SU-DHL-6 (cell line): ENCODE results near the gene DUSP28.

Experiments
- EZH2phosphoT487 ChIP-seq: fragments of 200-600 bp; sonication (generic), shearing (Covaris generic); conservative IDR thresholded peaks from 2 replicates; pipeline ENCODE4 v1.6.1; 2018; ENCODE audit warnings: mild to moderate bottlenecking, antibody characterized with exemption, low read length, moderate library complexity, mixed read lengths
- TF ChIP-seq, protein P1 (sequence below): fragments of 200-600 bp; sonication (generic); IDR thresholded peaks from one replicate; pipeline ENCODE4 v1.5.1; 2017; ENCODE audit warnings: antibody characterized with exemption, mild to moderate bottlenecking, low read length, moderate library complexity; ENCODE audit not compliant: insufficient read depth, poor library complexity, severe bottlenecking

DNA sequence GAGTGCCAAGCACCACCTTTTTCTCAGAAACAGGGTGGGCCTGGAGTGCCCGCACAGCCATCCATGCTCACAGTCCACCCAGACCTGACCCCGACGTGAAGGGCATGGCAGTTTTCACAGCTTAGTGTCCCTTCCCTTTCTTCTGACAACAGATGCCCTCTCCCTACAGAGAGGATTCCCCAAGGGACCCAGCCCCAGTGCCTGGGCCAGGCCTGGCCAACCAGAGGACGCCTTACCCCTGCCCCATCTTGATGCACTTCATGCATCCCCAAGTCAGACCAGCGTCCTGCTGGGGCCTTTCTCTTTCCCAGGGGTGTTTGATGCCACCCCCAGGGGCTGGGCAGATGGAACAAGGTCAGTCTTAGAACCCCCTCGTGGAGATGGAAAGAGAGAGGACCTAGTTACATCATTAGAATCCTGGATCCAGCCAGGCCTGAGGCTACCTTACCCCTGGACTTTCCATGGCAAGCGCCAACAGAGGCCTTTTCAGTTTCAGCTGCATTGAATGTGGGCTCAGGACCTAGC, 6.1 kb upstream of the DUSP28 start:
- TF ChIP-seq, protein P1, sequence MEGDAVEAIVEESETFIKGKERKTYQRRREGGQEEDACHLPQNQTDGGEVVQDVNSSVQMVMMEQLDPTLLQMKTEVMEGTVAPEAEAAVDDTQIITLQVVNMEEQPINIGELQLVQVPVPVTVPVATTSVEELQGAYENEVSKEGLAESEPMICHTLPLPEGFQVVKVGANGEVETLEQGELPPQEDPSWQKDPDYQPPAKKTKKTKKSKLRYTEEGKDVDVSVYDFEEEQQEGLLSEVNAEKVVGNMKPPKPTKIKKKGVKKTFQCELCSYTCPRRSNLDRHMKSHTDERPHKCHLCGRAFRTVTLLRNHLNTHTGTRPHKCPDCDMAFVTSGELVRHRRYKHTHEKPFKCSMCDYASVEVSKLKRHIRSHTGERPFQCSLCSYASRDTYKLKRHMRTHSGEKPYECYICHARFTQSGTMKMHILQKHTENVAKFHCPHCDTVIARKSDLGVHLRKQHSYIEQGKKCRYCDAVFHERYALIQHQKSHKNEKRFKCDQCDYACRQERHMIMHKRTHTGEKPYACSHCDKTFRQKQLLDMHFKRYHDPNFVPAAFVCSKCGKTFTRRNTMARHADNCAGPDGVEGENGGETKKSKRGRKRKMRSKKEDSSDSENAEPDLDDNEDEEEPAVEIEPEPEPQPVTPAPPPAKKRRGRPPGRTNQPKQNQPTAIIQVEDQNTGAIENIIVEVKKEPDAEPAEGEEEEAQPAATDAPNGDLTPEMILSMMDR, result no peak
- TF ChIP-seq EZH2phosphoT487, result no peak
